ENCODE measurements around the gene KLC1.
A peak's percentile ranks its signal among the peaks of the same experiment; 100 is the strongest.
"Not testable (repeated sequence)": the region's sequence is repeated elsewhere in the genome, so short reads cannot be mapped to it uniquely, and the experiment has no call there.

The KLC1 gene

GRCh38 chr14:103628684-103629502 is at the start of gene KLC1:
KLC1 (plus strand) TSS chr14:103629211; CDS start chr14:103654565, 25,354 bp downstream.
- peak in 1 of 2 experiments; percentile 53 for DNase-seq

GRCh38 chr14:103581206-103581605 is 47.8 kb upstream of the KLC1 start:
- no peak for DNase-seq

DNA sequence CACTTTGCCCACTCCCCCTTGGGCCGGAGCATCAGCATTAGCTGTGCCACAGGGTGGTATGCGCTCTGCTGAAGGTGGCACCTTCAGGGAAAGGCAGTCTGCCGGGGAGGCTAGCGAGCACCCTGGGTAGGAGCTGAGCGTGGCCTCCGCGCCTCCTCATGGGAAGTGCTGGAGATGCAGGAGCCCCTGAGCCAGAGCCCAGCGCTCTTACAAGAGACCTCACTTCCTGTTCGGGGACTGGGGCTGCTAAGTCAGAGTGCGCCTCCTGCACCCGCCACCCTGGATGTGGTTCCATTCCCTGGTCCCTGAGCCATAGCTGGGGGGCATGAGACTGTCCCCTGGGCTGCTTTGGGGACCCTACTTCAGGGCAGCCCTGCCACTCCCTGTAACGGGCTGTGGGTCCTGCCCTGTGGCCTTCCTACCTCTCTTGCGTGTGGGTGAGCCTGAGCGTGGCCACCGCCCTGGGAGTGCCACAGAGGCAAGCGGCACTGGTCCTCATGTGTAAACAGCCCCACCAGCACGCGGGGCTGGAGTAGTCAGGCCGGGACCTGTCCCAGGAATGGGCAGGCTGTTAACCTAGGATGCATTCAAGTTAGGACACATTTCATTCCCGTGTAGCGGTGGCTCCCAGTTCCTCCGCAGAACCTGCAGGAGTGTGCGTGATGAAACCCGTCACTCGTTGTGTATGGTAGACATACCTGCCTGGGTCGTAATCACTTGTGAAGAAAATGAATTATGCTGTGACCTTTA is 46.9 kb upstream of the KLC1 start:
- DNase-seq: no peak

DNA sequence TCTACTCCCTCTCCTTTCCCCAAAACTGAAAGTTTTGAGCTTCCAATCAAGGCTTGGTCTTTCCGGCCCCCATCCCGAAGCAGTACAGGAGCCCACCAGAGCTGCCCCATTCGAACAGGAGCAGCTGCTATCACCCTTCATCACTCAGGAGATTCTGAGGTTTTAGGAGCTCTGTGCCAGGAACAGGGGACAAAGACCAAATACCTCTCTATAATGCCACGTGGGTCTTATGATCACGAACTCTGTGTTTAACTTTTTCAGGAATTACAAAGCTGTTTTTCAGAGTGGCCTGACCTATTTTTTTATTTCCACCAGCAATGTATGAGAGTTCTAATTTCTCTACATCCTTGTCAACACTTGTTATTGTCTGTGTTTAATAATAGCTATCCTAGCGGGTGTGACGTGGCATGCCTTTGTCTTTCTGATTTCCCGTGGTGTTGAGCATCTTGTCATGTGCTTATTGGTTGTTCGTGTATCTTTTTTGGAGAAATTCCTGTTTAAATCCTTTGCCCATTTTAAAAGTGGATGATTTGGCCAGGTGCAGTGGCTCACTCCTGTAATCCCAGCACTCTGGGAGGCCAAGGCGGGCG is 44.6 kb upstream of the KLC1 start:
- no peak for DNase-seq

DNA sequence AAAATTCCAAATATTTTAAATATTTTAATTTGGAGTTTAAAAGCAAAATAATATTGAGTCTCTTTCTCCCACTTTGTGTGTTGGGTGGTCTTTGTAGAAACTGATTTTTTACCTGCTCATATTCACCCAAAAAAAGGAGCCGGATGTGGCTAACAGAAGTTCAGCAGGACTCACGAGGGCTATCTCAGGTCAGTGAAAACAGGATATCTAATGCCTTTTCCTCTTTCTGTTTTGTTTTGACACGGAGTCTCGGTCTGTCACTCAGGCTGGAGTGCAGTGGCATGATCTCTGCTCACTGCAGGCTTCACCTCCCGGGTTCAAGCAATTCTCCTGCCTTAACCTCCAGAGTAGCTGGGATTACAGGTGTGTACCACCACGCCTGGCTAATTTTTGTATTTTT is 35.4 kb upstream of the KLC1 start:
- no peak for DNase-seq

DNA sequence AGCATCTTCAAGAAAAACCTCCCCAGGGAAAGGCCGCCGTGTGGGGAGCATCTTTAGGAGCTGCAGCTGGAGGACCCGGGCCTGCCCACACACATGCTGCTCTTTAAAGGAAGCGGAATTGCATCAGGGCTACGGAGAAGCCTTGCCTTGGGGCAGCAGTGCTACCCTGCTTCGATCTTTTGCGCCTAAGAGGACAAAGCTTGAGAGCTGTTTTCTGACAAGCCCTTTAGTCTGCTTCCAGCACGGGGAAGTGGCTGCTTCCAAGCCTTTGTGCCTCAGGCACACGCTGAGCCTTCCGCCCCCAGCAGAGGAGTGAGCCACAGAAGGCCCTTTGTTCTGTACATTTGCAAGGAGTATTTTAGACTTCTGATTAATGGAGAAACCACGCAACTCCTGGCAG is 34.7 kb upstream of the KLC1 start:
- no peak for DNase-seq

GRCh38 chr14:103597623-103598377 is 31.2 kb upstream of the KLC1 start:
- DNase-seq: no peak

GRCh38 chr14:103600503-103600902 is 28.5 kb upstream of the KLC1 start:
- no peak for DNase-seq

DNA sequence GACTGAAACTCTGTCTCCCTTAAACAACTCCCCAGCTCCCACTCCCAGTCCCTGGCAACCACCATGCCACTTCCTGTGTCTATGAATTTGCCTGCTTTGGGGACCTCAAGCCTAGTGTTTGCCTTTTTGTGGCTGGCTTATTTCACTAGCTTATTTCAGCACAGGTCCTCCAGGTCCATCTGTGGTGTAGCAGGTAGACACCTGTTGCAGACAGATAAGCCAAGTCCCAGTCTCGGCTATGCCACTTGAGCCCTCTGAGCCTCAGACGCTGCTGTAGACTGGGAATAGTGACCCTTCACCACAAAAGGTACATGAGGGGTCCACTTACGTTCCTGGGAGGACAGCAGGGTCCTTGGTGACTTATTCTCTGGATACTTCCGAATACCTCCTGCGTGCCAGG is 24.4 kb upstream of the KLC1 start:
- no peak for DNase-seq

DNA sequence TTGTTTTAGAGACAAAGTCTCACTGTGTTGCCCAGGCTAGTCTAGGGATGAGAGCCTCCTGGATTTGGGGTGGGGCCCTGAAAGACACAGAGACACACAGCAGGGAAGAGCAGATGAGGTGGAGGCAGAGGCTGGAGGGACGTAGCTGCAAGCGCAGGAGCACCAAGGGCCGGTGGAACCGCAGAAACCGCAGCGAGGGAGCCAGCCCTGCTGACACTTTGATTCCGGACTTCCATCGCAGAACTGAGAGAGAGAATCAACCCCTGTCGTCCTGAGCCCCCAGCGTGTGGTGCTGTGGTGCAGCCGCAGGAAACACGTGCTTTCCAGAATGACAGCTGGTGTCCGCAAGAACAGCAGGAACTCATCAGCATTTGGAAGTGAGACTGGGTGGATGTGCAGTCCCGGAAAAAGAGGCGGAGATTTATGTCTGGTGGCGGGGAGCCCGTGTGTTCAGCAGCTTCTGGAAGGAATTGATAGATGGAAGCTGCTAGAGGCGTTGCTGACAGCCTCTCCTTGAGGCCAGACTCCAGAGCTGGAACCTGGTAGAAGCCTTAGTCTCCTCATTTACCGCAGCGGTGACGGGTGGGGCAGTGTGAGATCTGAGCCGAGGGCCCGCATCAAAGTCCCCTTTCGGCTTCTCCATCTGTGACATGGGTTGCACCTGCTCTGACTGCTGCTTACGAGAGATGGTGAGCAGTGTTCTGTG is 21.9 kb upstream of the KLC1 start:
- no peak for DNase-seq

DNA sequence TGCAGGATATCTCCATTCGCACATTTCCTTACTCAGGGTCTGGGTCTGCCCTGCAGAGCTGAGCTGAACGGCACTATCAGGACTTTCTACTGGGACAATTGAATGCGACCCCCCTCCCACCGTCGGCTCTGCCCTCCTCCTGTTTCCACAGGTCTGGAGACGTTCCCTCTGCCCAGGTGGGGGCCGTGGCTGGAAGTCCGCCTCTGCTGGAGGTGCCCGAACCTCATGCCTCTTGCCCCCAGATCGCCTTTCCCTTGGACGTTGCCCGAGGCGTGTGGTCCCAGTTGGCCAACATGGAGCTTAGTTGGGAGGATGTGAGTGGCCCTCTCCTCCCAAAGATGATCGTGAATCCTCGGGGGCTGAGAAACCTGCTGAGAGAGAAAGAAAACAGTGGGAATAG is 21.2 kb upstream of the KLC1 start:
- no peak for DNase-seq

- DNase-seq: not testable (repeated sequence)
These were observed 19.9 kb upstream of the KLC1 start for GRCh38 chr14:103609081-103609480.

GRCh38 chr14:103611215-103611614 is 17.8 kb upstream of the KLC1 start:
- no peak for DNase-seq

DNA sequence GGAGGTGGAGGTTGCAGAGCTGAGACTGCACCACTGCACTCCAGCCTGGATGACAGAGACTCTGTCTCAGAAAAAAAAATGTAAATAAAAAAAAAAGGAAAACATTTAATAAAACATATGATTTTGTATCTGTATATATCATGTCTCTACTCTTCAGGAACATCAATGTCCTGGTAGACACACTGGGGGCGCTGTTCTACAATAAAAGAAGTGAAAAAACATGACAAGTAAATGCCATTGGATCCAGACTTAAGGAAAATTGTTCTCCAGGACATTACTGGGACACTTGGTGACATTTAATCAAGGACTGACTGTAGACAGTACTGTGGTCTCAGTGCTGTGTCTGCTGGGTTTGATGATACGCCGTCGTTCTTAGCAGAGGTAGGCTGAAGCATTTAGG is 15.5 kb upstream of the KLC1 start:
- peak in 1 of 2 experiments; percentile 35 for DNase-seq

DNA sequence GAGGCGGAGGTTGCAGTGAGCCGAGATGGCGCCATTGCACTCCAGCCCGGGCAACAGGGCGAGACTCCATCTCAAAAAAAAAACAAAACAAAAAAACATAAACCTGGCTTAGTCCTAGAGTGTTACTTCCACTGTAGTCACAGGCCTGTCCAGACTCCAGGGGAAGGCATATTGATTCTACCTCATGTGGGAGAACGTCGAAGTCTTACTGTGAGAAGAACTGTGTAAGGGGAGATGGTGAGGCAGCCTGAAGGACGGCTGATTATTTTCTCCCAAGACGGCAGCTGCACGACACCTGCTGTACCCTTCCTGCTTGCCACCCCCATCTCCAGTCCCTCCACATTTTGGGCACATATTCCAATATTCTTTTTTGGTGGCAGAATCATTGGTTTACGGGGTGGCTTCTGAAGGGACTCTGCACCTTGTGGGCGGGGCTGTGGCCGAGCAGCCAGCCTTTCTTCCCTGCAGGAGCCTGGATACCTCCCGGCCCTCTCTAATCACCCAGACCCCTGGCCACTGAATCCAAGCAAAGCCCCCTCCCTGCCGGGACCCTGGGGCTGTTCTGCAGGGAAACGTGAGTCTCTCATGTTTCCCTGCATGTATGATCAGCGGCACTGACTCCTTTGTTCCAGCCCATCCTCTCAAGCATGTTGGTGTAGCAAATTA is 12.2 kb upstream of the KLC1 start:
- DNase-seq: no peak

DNA sequence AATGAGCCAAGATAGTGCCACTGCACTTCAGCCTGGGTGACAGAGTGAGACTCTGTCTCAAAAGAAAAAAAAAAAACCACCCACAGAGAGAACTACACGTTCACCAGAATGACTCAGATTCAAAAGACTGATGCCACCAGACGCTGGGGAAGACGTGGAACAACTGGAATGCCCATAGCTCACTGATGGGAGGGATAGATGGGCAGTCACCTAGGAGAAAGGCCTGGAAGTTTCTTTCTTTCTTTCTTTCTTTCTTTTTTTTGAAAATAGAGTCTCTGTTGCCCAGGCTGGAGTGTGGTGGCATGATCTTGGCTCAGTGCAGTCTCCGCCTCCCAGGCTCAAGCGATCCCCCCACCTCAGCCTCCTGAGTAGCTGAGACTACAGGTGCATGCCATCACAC is 10.0 kb upstream of the KLC1 start:
- DNase-seq: no peak

- no peak for DNase-seq
These were observed 7.2 kb upstream of the KLC1 start for GRCh38 chr14:103621860-103622259.

- no peak for DNase-seq
These were observed 5.7 kb upstream of the KLC1 start for GRCh38 chr14:103623308-103623707.

GRCh38 chr14:103623883-103624482 is 5.0 kb upstream of the KLC1 start:
- DNase-seq: no peak

DNA sequence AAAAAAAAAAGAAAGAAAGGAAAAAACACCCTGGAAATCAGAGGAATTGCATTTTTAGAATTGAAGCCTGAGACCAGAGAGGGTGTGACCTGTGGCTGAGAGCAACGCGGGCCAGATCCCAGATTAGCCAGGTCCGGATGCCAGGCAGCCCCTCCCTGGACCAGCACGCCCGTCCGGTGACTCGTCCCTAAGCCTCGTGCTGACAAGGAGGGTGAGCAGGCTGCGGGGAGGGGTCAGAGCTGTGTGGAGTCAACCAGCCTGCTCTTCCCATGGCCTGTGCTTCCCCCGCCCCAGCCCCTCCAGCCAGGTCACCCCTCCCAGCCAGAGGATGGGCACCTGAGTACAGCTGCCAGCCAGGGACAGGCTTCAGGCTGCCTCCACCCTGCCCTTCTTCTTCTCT is 4.2 kb upstream of the KLC1 start:
- peak; percentile 69 to 76 for DNase-seq

DNA sequence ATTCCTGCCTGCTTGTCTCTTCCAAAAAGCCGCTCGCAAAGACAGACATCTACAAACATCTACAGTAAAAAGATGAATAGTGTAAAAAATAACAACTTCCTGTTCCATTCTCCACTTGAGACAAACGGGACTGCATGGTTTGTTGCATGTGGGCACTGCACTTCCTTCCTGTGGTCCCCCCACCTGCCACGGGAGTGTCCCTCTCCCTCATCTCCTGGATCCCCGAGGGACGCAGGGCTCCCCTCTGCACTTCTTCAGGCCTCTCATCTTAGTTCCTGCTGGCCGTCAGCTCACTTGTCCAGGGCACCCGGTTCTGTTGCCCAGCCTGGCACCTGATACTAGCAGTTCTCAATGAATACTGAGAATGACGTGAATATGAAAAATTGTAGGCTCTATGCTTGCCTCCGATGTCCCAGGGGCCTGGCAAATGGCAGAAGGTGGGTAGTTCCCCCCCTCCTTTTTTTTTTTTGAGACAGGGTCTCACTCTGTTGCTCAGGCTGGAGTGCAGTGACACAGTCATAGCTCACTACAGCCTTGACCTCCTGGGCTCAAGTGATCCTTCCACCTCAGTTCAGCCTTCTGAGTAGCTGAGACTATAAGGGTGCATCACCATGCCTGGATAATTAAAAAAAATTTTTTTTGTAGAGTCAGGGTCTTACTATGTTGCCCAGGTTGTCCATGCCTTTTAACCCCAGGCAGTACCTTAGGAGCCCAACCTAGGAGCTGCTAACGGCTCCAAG is 3.5 kb upstream of the KLC1 start:
- DNase-seq: peak in 1 of 2 experiments; percentile 47

Data from SW 1271 (cell line).